HG02938 (cell line): ENCODE data around the gene HDLBP.
"Not testable (repeated sequence)": the region's sequence is repeated elsewhere in the genome, so short reads cannot be mapped to it uniquely, and the experiment has no call there.

Experiments
- ATAC-seq: cut with Tn5 transposase; IDR thresholded peaks from one replicate; pipeline ENCODE4 v1.9.1; 2021; ENCODE audit warnings: mild to moderate bottlenecking, moderate library complexity; ENCODE audit not compliant: unreplicated experiment

Gene HDLBP

DNA sequence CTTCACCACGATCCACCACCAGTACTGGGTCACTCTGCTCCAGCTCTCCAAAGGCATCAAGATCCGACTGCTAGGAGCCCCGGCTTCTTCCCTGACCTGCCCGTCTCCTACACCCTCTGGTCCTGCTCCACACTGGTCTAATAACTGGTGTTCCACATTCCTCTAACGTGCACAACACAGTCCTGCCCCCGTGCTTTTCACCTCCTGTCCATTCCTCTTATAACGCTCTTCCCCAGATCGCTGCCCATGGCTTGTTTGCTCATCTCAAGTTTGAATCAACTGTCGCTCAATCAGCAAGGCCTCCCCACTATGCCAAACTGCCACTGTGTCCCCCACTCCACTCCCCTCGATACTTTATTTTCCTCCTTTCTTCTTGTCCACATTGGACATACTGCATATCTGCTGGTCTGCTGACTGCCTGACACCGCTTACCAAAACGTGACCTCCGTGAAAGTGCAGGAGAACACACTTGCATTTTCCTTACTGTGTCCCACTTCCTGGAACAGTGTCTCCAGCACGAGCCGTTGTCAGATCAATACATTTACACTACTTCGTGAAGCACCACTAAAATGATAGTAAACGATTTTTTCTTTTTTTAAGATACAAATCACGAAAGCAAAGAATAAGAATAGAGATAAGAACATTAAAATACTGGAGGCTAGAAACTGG, 6.5 kb downstream of the HDLBP start:
- ATAC-seq: no peak

DNA sequence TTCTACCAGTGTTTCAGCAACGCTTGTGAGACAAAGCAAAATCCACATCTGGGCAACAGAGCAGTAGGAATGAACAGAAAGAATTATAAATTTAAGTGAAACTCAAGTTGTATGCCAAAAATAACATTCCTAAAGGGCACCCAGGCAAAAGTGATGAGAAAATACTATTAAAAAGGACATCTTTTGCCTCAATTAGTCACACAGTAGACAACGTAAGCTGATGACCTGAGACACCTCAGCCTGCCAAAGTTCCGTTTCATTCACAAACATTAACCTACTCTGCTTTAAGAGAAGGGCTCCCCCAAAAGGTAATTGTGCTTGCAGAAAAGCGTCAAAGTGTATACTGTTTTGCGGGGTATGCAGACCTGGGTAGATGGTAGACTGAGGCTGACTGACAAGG, 7.2 kb downstream of the HDLBP start:
- ATAC-seq: no peak

DNA sequence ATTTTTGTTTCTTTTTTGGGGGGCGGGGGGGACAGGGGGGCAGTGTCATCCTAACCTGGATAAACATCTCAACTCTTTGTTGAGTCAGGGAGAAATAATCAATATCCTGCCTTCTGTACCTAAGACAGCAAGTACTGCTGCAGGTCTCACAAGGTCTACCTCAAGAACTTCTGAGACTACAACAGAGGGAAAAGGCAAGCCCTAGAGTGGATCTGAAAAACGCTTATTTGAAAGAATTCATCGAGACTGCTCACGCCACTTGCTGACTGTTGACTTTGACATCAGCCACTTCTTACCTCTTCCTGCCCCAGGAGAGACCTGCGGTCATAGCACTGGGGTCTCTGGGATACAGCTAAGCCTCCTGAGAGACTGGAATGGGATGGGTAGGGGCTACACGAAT, 8.4 kb downstream of the HDLBP start:
- ATAC-seq: no peak

DNA sequence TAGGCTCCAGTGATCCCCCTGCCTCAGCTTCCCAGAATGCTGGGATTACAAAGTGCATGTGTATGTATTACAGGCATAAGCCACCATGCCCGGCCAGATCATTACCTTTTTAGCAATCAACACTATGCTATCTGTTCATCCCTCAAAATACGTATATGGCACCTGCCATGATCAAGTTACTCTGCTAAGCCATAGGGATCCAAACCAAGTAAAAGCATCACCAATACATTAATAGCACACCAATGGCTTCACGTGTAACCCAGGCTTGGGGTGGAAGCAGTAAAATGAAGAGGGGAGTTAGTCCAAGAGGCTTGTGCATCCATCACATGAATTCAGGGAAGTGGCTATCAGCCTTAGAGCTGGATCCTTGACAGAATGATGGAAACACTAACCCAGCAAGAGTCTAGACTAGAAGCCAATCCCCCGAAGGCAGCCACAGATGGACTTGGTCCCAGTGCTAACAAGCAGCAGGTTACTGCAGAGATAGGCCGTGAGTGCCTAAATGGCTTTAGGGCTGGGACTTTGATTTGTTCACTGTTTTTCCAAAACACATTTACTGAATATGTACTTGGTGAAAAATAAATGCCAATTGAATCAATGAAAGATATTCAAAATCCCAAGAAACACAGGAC, 11.3 kb downstream of the HDLBP start:
- ATAC-seq: no peak

DNA sequence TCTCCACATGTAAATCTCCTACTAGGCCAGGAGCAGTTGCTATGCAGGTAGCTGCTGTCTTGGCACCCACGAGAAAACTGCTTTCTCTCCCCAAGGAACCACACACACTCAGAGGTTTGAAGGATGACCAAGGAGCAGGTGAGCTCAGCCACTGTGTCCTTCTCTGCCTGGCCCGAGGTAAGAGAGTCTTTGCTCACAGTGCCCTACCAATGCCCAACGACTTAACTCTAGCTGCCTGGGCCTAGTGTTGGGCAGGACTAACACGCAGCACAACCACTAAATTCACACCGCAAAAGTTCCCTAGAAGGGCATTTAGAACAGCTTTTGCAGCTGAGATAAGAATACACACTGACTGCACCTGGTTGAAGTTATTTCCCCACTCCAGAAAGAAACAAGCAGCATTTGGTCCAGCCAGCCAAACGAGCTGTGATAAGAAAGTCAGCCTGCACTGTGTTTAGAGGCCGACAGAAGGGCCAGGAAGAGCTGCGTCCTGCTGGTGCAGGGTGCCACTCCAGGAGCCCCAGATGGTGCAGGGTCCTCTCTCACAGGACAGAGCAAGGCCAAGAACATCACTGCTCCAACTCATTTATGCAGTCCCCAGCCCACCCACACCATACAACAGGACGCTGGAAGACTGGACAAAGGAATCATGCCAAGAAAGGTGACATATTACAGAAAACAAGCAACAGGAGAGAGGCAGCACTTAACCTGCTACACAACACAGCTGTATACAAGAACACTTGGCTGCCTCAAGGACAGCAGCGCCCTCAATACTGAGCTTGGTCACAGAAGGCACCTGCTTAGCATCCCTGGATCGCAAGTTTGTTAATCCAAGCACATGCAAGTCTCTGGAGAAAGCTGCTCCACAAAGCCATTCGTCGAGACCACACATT, 12.5 kb downstream of the HDLBP start:
- ATAC-seq: no peak

DNA sequence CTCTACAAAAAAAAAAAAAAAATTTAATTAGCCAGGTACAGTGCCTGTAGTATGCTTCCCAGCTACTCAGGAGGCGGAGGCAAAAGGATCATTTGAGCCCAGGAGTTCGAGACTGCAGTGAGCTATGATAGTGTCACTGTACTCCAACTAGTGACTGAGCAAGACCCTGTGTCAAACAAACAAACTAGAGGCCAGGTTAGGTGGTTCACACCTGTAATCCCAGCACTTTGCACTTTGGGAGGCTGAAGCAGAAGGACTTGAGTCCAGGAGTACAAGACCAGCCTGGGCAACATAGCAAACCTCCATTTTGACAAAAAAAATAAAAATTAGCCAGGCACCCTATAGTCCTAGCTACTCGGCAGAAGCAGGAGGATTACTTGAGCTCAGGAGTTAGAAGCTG, 13.4 kb downstream of the HDLBP start:
- ATAC-seq: no peak

DNA sequence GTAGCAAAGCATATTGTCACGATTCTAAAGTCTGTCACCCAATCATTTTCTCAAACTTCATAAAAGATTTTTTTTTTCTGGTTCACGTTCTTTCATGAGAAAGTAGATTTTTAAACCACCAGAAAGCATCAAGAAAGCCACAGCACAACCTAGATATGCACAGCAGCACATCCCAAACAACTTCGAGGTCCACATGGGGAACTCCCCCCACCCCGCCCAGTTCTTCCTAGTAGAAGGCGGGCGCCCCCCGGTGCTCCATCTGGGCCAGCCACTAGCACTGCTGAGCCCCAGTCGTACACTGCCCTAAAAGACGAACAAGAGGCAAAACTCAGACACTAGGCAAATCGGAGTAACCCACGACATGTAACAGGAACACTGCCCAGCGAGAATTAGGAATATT, 15.5 kb downstream of the HDLBP start:
- ATAC-seq: no peak

DNA sequence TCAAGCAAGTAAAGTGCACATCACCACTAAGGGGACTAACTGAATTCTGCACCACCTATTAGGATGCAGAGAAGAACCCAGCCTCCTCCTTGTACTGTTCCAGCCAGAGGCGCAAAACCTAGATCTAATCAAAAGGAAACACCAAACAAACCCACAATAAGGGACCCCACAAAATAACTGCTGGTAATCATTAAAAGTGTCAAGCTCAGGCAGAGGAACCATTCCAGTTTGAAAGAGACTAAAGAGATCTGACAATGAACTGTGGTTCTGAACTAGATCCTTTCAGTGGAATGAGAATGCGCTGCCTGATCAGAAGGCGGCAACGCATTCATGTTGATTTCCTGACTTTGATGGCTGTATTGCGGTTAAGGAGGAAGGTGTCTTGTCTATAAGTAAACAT, 16.8 kb downstream of the HDLBP start:
- no peak for ATAC-seq

DNA sequence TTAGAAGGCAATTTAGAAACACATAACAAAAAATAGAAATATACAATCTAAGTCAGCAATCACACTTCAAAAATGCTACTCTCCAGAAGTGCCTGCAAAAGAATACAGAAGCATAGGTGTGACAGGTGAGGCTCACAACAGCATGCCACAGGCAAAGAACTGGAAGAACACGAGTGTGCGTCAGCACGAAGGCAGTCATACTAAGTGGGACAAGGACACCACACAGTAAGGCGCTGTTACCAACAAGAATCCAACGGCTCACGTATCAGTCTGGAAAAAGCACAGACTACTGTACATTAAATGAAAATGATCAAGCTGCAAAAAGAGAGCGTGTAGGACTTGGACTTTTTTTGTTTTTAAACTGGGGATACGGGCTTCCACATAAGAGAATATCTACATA, 18.7 kb downstream of the HDLBP start:
- ATAC-seq: no peak

DNA sequence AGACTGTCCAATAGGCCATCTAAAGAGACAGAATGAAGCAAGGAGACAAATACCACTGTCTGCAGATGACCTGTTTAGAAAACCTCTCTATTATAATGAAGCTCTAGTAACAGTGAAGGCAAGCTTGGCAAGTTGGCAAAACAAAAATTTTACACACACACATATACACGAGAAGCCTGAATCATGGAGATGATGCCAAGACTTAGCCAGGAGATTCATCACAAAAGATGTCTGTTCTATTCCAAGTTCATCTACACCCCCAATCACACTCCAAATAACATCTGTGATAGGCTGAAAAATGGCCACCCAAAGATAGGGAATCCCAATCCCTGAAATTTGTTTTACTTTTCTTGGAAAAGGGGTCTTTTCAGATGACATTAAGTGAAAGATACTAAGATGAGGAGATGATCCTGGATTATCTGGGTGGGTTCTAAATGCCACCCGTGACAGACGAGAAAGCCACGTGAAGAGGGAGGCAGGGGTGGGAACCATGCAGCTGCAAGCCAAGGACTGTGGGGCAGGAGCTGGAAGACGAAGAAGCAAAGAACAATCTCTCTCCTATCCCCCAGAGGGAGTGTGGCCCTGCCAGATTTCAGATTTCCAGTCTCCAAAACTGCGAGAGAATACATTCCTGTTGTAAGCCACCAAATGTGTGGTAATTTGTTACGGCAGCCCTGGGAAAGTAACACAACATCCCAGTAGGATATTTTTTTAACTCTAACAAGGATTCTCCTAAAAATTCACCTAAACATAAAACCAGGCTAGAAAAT, 20.0 kb downstream of the HDLBP start:
- no peak for ATAC-seq

DNA sequence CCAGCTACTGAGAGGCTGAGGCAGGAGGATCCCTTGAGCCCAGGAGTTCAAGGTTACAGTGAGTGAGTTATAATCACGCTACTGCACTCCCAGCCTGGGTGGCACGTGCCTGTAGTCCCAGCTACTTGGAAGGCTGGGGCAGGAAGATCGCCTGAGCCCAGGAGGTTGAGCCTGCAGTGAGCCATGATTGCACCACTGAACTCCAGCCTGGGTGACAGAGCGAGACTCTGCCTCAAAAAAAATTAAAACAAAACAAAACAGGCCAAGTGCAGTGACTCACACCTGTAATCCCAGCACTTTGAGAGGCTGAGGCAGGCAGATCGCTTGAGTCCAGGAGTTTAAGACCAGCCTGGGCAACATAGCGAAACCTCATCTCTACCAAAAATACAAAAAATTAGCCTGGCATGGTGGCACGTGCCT, 22.1 kb downstream of the HDLBP start:
- ATAC-seq: not testable (repeated sequence)

DNA sequence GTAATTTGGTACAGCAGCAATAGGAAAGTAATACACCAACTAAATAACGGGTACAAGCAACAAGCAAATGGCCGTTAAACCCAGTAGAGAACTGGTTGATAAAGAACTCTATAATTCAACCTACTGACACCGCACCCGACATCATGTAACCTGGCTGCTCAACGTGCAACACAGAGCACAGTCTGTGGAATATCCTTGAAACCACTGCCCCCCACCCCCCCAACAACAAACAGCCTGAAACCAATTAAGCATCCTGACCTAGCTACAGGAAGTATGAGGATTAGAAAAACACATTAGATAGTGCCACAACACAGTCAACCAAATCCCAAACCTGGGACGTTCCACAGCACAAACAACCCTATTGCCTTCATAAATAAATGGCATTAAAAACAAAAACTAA, 23.5 kb downstream of the HDLBP start:
- no peak for ATAC-seq

DNA sequence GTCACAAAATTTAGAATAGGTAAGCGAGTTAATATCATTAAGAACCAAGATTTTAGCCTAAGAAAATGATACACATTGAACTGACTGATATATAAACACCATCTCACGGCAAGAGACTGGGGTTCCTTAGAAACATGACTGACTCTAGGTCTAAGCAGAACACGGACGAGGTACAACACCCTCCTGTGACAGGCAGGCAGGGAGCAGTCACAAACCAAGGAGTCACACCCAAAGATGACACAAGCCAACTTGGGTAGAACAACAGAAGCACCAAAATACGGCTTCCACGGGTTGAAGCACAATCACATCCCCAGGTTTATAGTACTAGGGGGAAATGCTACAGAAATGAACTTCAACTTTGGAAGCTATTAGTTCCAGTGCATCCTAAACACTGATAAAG, 24.3 kb downstream of the HDLBP start:
- no peak for ATAC-seq

DNA sequence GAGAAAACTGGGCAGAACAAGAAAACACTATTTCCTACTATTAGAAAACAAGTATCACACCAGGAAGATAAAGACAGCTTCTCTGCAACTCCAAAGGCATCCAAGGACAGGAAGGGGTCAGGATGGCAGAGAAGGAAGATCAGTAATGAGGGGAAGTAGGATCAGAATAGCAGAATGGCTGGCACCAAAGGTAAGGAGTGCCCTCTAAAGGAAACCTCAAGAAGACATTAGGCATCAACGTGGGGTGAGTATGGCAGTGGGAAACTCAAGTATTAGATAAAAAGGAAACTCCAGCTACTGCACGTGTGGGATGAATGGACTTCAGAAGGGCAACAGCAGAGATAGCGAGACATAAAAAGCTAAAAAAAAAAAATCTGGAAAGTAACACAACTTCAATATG, 25.9 kb downstream of the HDLBP start:
- ATAC-seq: no peak

DNA sequence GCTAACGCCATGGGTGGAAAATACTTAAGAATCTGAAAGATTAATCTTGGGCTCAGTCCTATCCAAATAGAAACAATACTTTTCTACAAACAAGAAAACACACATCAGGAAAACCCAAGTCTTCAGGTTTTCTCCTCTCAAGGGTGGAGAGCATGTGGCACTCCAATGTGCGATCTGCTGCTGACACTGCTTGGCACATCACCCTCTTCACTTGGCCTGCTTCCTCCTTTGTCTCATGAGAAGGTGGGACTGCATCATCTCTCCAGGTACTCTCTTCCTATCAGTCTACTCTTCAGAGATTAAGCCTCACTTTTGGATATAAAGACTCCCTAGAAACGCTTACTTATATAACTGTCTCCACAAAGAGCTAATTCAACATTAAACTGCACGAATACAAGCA, 26.4 kb downstream of the HDLBP start:
- ATAC-seq: no peak

DNA sequence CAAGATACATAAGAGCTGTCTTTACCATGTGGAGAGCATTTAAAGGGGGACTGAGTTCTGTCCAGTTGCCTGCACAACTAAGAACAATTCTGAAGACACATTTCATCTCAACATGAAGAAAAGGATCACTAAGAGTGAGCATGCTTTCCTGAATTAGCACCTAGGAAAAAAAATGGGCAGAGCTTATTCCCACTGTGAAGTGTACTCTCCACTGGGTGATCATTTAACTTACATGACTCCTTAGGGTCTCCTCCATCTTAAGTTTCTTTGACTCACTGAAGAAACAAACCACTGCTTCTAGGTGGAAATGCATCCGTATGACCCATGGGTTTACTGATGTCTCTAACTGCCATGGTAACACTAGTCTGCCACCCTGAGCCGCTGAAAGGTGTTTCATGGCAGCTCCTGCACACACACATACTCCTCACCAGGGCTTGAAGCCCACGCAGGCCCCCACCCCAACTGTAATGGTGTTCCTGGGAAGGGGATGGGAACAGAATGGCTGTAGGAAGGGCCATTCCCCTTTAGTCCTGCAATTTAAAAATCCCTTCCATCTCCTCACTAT, 27.1 kb downstream of the HDLBP start:
- ATAC-seq: no peak

DNA sequence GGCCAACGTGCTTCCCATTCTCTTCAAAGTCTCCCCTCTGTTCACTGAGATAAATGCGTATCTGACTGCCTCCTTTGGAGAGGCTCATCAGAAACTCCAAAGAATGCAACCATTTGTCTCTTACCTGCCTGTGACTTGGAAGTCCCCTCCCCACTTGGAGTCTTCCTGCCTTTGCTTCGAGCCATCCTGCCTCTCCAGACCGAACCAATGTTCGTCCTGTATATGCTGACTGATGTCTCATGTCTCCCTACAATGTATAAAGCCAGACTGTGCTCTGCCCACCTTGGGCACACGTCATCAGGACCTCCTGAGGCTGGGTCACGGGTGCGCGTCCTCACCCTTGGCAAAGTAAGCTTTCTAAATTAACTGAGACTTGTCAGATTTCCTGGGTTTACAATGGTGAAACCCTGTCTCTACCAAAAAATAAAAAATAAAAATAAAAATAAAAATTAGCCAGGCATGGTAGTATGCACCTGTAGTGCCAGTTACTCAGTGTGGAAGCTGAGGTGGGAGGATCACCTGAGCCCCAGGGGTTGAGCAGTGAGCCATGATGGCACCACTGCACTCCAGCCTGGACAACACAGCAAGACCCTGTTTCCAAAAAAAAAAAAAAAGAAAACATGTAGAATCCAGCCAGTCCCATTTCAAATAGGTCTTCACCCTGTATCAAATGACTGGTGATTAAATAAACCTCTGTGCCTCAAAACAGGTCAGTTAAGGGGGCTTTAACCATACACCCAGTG, 29.0 kb downstream of the HDLBP start:
- ATAC-seq: no peak

DNA sequence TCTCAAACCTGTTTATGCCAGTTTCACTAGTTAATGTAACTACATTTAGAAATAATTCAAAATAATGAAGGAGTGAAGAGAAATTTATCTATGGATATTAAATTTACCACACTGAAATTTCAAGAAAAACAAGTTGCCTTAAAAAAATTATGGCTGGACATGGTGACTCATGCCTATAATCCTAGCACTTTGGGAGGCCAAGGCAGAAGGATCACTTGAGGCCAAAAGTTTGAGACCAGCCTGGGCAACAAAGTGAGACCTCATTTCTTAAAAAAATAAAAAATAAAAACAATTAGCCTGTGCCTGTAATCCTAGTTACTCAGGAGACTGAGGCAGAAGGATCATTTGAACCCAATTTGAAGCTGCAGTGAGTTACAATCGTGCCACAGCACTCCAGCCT, 29.9 kb downstream of the HDLBP start:
- no peak for ATAC-seq

DNA sequence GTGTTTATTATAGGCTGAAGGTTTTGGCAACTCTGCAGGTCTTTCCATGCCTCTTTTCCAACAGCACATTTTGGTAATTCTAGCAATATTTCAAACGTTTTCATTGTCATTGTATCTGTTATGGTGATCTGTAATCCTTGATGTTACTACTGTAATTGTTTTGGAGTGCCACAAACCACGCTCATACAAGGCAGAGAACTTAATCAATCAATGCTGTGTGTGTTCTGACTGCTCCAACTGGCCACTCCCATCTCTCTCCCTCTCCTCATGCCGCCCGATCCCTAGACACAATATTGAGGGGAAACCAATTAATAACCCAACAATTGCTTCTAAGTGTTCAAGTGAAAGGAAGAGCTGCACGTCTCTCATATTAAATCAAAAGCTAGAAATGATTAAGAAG, 32.9 kb downstream of the HDLBP start:
- ATAC-seq: no peak

DNA sequence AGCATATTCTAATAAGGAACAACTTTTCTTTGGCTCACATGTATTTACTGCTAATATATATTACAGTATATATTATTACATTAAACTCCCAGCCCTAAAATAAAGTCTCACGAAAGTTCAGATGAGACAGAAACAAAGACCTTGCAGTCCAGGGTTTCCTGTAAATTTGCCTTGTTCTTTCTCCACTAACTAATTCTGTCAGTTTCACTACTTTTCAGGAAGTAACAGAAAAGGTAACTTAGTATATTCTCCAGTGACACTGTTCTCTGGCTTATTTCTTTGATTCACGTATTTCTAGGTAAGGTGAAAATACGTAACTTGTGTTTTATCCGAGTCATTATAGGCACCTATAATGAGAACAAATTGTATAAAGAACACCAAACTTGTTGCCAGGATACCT, 35.2 kb downstream of the HDLBP start:
- no peak for ATAC-seq
